Lower lobe of right lung (tissue), 2 donors: ENCODE results near the gene PROKR1. TPM values are rescaled to one million over a fixed set of nuclear protein-coding genes. Genes with fewer than 3 reads are reported as not detected.

ENCODE experiments used
- ATAC-seq, 2 donors: fragments of 200-7000 bp; cut with Tn5 transposase; one replicate each; pipeline ENCODE4 v1.9.1; 2020 to 2022; ENCODE audit warnings: mild to moderate bottlenecking in 2 of 2, moderate library complexity in 2 of 2
- DNase-seq: peaks from one replicate; pipeline ENCODE4 v3.0.0-alpha.2; 2020
- H3K27ac ChIP-seq: fragments of 200-600 bp; one replicate; pipeline ENCODE4 v1.8.0; 2022
- H3K27me3 ChIP-seq: fragments of 200-600 bp; one replicate; pipeline ENCODE4 v1.8.0; 2022; ENCODE audit warnings: low read depth
- H3K36me3 ChIP-seq: fragments of 200-600 bp; one replicate; pipeline ENCODE4 v1.8.0; 2022; ENCODE audit warnings: mild to moderate bottlenecking
- H3K4me1 ChIP-seq: fragments of 200-600 bp; one replicate; pipeline ENCODE4 v1.8.0; 2022
- H3K4me3 ChIP-seq: fragments of 200-600 bp; one replicate; pipeline ENCODE4 v1.8.0; 2022; ENCODE audit warnings: mild to moderate bottlenecking
- H3K9me3 ChIP-seq: fragments of 200-600 bp; one replicate; pipeline ENCODE4 v1.8.0; 2022
- CTCF ChIP-seq: fragments of 200-600 bp; IDR thresholded peaks from one replicate; pipeline ENCODE4 v1.8.0; 2022; ENCODE audit warnings: antibody characterized with exemption, mild to moderate bottlenecking
- intact Hi-C: fragments of 100-400 bp; cut with DNase I; formaldehyde crosslinking; loops from one replicate; pipeline ENCODE4 v1.11.0; 2022
- total RNA-seq: library from RNA; stranded (reverse); fragmentation: NEBNext Ultra II Directional; extraction: Animal tissue kit (Norgen Biotek cat#: 25700); gene quantifications from one replicate; pipeline ENCODE4 v1.2.1, GENCODE V29; 2021
- donor health status: DM: no; HTN: yes; CAD: no; lungs with severe emphysema.

The PROKR1 gene
- total RNA-seq, 1 donor from 2014 or later = not detected

- DNase-seq (no peak), ATAC-seq (no peak)
- H3K4me1 ChIP-seq = no peaks in the 10 kb centered on the region
- H3K27ac ChIP-seq = no peak overlapping the region
- H3K36me3 ChIP-seq = no peaks in the 10 kb centered on the region
- no peak overlapping the region for H3K4me3 ChIP-seq
- H3K9me3 ChIP-seq = no peaks in the 10 kb centered on the region
- no peaks in the 10 kb centered on the region for H3K27me3 ChIP-seq
- intact Hi-C loops = no loop called here
- TF ChIP-seq CTCF = no peak
Measured at GRCh38 chr2:68620772-68621171, 22.6 kb upstream of the PROKR1 start.

DNA sequence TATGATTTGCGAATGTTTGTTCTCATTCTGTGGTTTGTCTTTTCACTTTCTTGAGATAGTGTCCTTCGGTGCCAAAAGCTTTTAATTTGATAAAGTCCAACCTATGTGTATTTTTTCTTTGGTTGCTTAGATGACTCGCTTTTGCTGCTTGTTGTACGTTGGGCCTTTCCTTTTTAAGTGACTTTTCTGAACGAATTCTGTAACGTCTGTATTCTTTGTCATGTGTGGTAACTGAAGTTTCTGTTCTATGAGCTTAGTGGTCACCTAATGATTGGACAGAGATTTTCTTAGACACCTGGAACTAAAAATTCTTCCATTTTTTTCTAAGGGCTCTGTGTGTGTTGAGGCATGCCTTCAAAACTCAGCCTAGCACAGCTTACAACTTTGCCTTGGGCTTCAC, 19.6 kb upstream of the PROKR1 start:
- no peaks in the 10 kb centered on the region for H3K9me3 ChIP-seq
- H3K27ac ChIP-seq = no peak overlapping the region
- no peak overlapping the region for H3K4me3 ChIP-seq
- no peaks in the 10 kb centered on the region for H3K36me3 ChIP-seq
- H3K4me1 ChIP-seq = no peaks in the 10 kb centered on the region
- DNase-seq (no peak), ATAC-seq (no peak)
- no peak for TF ChIP-seq CTCF
- H3K27me3 ChIP-seq = no peaks in the 10 kb centered on the region
- intact Hi-C loops = no loop called here

GRCh38 chr2:68627615-68628014, 15.8 kb upstream of the PROKR1 start:
- Histone ChIP-seq H3K9me3 (no peaks in the 10 kb centered on the region), H3K4me3 (no peak overlapping the region), H3K4me1 (no peaks in the 10 kb centered on the region), H3K27ac (no peak overlapping the region), H3K36me3 (no peaks in the 10 kb centered on the region), H3K27me3 (no peaks in the 10 kb centered on the region)
- no peak for DNase-seq
- no peak for TF ChIP-seq CTCF
- intact Hi-C loops = no loop called here
- ATAC-seq = no peak

- Histone ChIP-seq H3K9me3 (no peaks in the 10 kb centered on the region), H3K4me3 (no peak overlapping the region), H3K27me3 (peaks cover 3% of the 10 kb centered on the region), H3K36me3 (no peaks in the 10 kb centered on the region), H3K4me1 (no peaks in the 10 kb centered on the region), H3K27ac (no peak overlapping the region)
- no peak for DNase-seq
- no peak for ATAC-seq
- no peak for TF ChIP-seq CTCF
- intact Hi-C loops = no loop called here
Measured at GRCh38 chr2:68632021-68632420, 11.4 kb upstream of the PROKR1 start.

DNA sequence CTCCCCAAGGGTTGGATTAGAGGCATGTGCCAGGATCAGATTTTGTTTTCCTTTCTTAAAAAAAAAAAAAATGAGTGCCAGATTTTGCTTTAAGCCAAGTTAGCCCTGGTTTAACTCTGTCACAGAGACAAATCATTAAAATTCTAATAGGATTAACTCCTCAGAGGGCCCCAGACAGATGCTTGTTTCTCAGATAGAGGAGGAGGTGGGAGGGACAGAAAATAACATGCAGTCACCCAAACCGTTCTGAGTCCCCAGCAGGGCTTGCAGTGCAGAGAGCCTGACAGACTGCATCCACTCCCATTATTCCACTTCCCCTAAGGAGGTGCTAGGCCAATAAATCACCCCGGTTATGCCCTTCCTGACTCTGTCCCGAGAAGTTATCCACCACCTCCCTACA, 6.3 kb upstream of the PROKR1 start:
- no peak for TF ChIP-seq CTCF
- H3K4me3 ChIP-seq = no peak overlapping the region
- no peak for DNase-seq
- no peaks in the 10 kb centered on the region for H3K9me3 ChIP-seq
- intact Hi-C loops = no loop called here
- no peak for ATAC-seq
- H3K36me3 ChIP-seq = no peaks in the 10 kb centered on the region
- peaks cover 11% of the 10 kb centered on the region for H3K27me3 ChIP-seq
- no peak overlapping the region for H3K27ac ChIP-seq
- H3K4me1 ChIP-seq = no peaks in the 10 kb centered on the region
